ENCODE measurements around the gene CACNA2D3.

The CACNA2D3 gene

DNA sequence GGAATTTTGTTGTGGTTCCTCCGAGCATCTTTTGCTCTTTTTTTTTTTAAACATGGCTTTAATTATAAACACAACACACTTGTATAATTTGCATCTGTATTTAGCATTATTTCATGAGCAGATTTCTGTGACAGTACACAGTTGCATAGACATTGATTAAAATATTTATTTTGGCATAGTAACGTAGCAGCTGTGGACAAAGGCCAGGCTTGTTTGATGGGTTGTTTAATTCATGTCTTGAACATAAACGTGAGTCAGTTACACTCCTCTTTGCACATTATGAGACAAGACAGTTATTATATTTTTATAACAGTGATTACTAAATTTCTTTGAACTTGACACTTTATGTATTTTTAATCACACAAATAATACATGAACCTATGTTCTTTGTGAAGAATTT, 182.5 kb downstream of the CACNA2D3 start:
- Histone ChIP-seq H3K4me3 (ENCODE audit: low read length) (no peak overlapping the region), H4K20me1 (ENCODE audit: insufficient read depth, low read length) (no peaks in the 10 kb centered on the region), H2AFZ (ENCODE audit: low read length) (no peak overlapping the region), H3K9me3 (replicated peaks; ENCODE audit: insufficient read depth, low read length) (no peaks in the 10 kb centered on the region), H3K4me2 (ENCODE audit: low read depth, low read length) (no peak overlapping the region), H3K27me3 (replicated peaks; ENCODE audit: insufficient read depth, low read length) (no peaks in the 10 kb centered on the region), H3K4me1 (ENCODE audit: low read length) (no peaks in the 10 kb centered on the region), H3K9me2 (replicated peaks; ENCODE audit: insufficient read depth, low read length) (no peaks in the 10 kb centered on the region), H3K27ac (ENCODE audit: low read length) (no peak overlapping the region), H3K79me2 (ENCODE audit: low read length) (no peaks in the 10 kb centered on the region), H3K9ac (ENCODE audit: low read length) (no peak overlapping the region), H3F3A (ENCODE audit: insufficient read depth, low read length) (no peaks in the 10 kb centered on the region), H3K36me3 (replicated peaks; ENCODE audit: insufficient read depth, low read length) (no peaks in the 10 kb centered on the region)
- DNase-seq = no peak
- no peak for TF ChIP-seq EZH2 (optimal IDR thresholded peaks at IDR 0.05; ENCODE audit: low read depth, low read length)
- no peak for TF ChIP-seq EZH2phosphoT487 (IDR thresholded peaks at IDR 0.05; ENCODE audit: low read length)
- TF ChIP-seq, protein P1, sequence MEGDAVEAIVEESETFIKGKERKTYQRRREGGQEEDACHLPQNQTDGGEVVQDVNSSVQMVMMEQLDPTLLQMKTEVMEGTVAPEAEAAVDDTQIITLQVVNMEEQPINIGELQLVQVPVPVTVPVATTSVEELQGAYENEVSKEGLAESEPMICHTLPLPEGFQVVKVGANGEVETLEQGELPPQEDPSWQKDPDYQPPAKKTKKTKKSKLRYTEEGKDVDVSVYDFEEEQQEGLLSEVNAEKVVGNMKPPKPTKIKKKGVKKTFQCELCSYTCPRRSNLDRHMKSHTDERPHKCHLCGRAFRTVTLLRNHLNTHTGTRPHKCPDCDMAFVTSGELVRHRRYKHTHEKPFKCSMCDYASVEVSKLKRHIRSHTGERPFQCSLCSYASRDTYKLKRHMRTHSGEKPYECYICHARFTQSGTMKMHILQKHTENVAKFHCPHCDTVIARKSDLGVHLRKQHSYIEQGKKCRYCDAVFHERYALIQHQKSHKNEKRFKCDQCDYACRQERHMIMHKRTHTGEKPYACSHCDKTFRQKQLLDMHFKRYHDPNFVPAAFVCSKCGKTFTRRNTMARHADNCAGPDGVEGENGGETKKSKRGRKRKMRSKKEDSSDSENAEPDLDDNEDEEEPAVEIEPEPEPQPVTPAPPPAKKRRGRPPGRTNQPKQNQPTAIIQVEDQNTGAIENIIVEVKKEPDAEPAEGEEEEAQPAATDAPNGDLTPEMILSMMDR (IDR thresholded peaks at IDR 0.05; ENCODE audit: low read length) = no peak

DNA sequence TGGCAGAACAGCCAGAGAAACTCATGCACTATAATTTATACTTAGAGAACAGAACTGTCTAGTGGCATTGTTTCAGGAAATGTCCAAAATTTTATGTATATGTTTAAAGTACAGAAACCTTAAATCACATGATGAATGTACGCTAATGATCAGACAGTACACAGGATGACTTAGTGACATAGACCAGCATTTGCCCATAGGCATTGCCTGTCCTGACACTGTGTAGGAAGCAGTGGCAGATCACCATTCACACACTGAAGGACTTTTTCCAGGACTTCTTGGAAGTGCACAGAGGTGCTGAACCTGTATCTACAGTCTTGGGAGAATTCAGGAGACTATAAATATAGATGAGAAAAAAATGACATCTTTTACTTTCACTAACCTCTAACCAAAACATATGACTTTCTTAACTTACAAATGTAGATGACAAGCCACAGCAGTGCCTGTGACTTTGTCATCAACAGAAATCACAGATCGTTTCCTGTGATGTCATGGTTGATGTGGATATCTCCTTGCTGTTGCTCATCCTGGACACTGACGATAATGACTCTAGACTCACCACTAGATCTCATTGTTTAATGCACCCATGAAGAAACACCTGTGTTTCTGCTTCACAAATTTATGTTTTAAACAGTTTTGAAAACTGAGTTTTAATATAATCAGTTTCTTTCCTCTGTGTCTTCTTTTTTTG, 183.2 kb downstream of the CACNA2D3 start:
- Histone ChIP-seq H3K4me1 (ENCODE audit: low read length) (no peaks in the 10 kb centered on the region), H2AFZ (ENCODE audit: low read length) (no peak overlapping the region), H3K36me3 (replicated peaks; ENCODE audit: insufficient read depth, low read length) (no peaks in the 10 kb centered on the region), H4K20me1 (ENCODE audit: insufficient read depth, low read length) (no peaks in the 10 kb centered on the region), H3K27ac (ENCODE audit: low read length) (no peak overlapping the region), H3K9me2 (replicated peaks; ENCODE audit: insufficient read depth, low read length) (no peaks in the 10 kb centered on the region), H3F3A (ENCODE audit: insufficient read depth, low read length) (no peaks in the 10 kb centered on the region), H3K79me2 (ENCODE audit: low read length) (no peaks in the 10 kb centered on the region), H3K9ac (ENCODE audit: low read length) (no peak overlapping the region), H3K27me3 (replicated peaks; ENCODE audit: insufficient read depth, low read length) (no peaks in the 10 kb centered on the region), H3K4me2 (ENCODE audit: low read depth, low read length) (no peak overlapping the region), H3K9me3 (replicated peaks; ENCODE audit: insufficient read depth, low read length) (no peaks in the 10 kb centered on the region), H3K4me3 (ENCODE audit: low read length) (no peak overlapping the region)
- DNase-seq = no peak
- TF ChIP-seq EZH2 (optimal IDR thresholded peaks at IDR 0.05; ENCODE audit: low read depth, low read length) (no peak), EZH2phosphoT487 (IDR thresholded peaks at IDR 0.05; ENCODE audit: low read length) (no peak)
- TF ChIP-seq, protein P1 (IDR thresholded peaks at IDR 0.05; ENCODE audit: low read length) = no peak

DNA sequence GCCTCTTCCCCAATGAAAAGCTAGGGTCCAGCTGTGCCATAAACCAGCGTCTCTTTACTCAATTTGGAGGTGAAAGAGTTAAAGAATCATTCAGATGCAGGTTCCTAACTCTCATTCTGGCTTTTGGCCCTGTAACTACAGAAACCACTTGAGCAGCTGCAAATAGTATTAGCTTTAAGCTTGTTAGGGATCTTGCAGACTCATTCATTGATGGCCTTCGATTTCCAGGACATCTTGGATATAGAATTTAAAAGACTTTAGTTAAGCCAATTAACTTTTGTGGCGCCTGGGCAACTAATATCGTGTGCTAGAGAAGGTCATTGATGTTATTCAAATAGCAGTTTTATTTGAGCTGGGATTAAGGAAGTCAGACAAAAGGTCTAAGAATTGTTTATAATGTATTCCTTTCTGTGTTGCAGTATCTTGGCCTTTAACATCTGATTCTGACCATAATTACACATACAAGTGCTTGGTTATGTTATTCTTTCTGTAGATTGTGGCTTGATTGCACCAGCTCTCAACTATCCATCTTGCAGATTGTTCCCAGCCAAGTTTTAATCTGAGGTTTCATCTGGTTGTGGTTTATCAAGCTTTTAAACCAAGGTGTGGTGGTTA, 185.3 kb downstream of the CACNA2D3 start:
- Histone ChIP-seq H3K4me3 (ENCODE audit: low read length) (no peak overlapping the region), H3K36me3 (replicated peaks; ENCODE audit: insufficient read depth, low read length) (no peaks in the 10 kb centered on the region), H3K9me2 (replicated peaks; ENCODE audit: insufficient read depth, low read length) (no peaks in the 10 kb centered on the region), H3K79me2 (ENCODE audit: low read length) (no peaks in the 10 kb centered on the region), H3K27me3 (replicated peaks; ENCODE audit: insufficient read depth, low read length) (no peaks in the 10 kb centered on the region), H3K4me2 (ENCODE audit: low read depth, low read length) (no peak overlapping the region), H3K4me1 (ENCODE audit: low read length) (no peaks in the 10 kb centered on the region), H3K27ac (ENCODE audit: low read length) (no peak overlapping the region), H3K9ac (ENCODE audit: low read length) (no peak overlapping the region), H2AFZ (ENCODE audit: low read length) (no peak overlapping the region), H3K9me3 (replicated peaks; ENCODE audit: insufficient read depth, low read length) (no peaks in the 10 kb centered on the region), H4K20me1 (ENCODE audit: insufficient read depth, low read length) (no peaks in the 10 kb centered on the region), H3F3A (ENCODE audit: insufficient read depth, low read length) (no peaks in the 10 kb centered on the region)
- TF ChIP-seq EZH2phosphoT487 (IDR thresholded peaks at IDR 0.05; ENCODE audit: low read length) = no peak
- TF ChIP-seq EZH2 (optimal IDR thresholded peaks at IDR 0.05; ENCODE audit: low read depth, low read length) = no peak
- TF ChIP-seq, protein P1 (IDR thresholded peaks at IDR 0.05; ENCODE audit: low read length) = no peak
- DNase-seq = no peak
